Right cardiac atrium (tissue), 5 donors: ENCODE measurements around the gene SMIM36. TPM values are rescaled to one million over a fixed set of nuclear protein-coding genes. Genes with fewer than 3 reads are reported as not detected.
A peak's percentile ranks its signal among the peaks of the same experiment; 100 is the strongest.

Experiments used
- ATAC-seq, 2 donors: fragments of 200-7000 bp; cut with Tn5 transposase; one replicate each; pipeline versions ENCODE4 v1.8.0 to v1.9.1; 2020; ENCODE audit warnings: moderate library complexity in 2 of 2, mild to moderate bottlenecking in 1 of 2
- DNase-seq, 3 donors: peaks; one replicate each; pipeline ENCODE4 v3.0.0-alpha.2; 2020
- H3K27ac ChIP-seq: one replicate; pipeline ENCODE4 v1.5.1; 2013; ENCODE audit warnings: mild to moderate bottlenecking, low read length, control low read depth, moderate library complexity
- H3K27me3 ChIP-seq: one replicate; pipeline ENCODE4 v1.6.1; 2013; ENCODE audit not compliant: control insufficient read depth, insufficient read depth
- H3K4me1 ChIP-seq: one replicate; pipeline ENCODE4 v1.6.1; 2013; ENCODE audit warnings: low read length; ENCODE audit not compliant: control insufficient read depth, insufficient read depth
- H3K4me3 ChIP-seq: one replicate; pipeline ENCODE4 v1.5.1; 2013; ENCODE audit warnings: low read length, control low read depth
- H3K9me3 ChIP-seq: one replicate; pipeline ENCODE4 v1.6.1; 2013; ENCODE audit warnings: low read length; ENCODE audit not compliant: control insufficient read depth
- WGBS: extraction: QIAGEN DNeasy Blood & Tissue Kit; methylation state at CpG from one replicate; pipeline ENCODE4 v1.1.7; 2013; 5-methylcytosine and 5-hydroxymethylcytosine counted together
- intact Hi-C, 4 donors: fragments of 100-400 bp; cut with DNase I; formaldehyde crosslinking; loops; one replicate each; pipeline versions ENCODE4 v1.11.0 to v1.14.0; 2022 to 2023
- polyA plus RNA-seq: library from polyadenylated mRNA; stranded (reverse); fragments of 200-250 nt; gene quantifications from one replicate; pipeline ENCODE4 v1.2.3, GENCODE V29; 2013
- total RNA-seq, 4 donors: library from RNA; stranded (reverse); fragmentation: NEBNext Ultra II Directional; extraction: Animal tissue kit (Norgen Biotek cat#: 25700); gene quantifications; one replicate each; pipeline ENCODE4 v1.2.1, GENCODE V29; 2021
- donor health status: healthy with polysubstance abuse.
- donor health status: DM: no; HTN: yes; CAD: no.
- donor health status: DM: no; HTN: no; CAD: no.
- donor health status: DM: no; HTN: yes; CAD: no; lungs with severe emphysema.
- donor health status: DM: yes; HTN: yes; CAD: no.

The SMIM36 gene
- total and polyA plus RNA-seq, 5 donors = not detected

GRCh38 chr17:55442953-55443683, 68.1 kb downstream of the SMIM36 start:
- Histone ChIP-seq H3K27me3 (no peaks in the 10 kb centered on the region), H3K4me3 (no peak overlapping the region), H3K27ac (no peak overlapping the region), H3K9me3 (no peaks in the 10 kb centered on the region), H3K4me1 (no peaks in the 10 kb centered on the region)
- no peak for ATAC-seq
- WGBS = 83% methylated on average over 6 of the region's 6 CpGs
- intact Hi-C loops = no loop called here
- DNase-seq = no peak

GRCh38 chr17:55442462-55442861, 68.8 kb downstream of the SMIM36 start:
- no peaks in the 10 kb centered on the region for H3K4me1 ChIP-seq
- no peaks in the 10 kb centered on the region for H3K27me3 ChIP-seq
- no peak for ATAC-seq
- H3K9me3 ChIP-seq = no peaks in the 10 kb centered on the region
- WGBS = 48% methylated on average over 5 of the region's 5 CpGs
- no peak for DNase-seq
- intact Hi-C loops = no loop called here
- H3K4me3 ChIP-seq = no peak overlapping the region
- no peak overlapping the region for H3K27ac ChIP-seq

- Histone ChIP-seq H3K4me3 (no peak overlapping the region), H3K4me1 (no peaks in the 10 kb centered on the region), H3K27ac (no peak overlapping the region), H3K9me3 (no peaks in the 10 kb centered on the region), H3K27me3 (no peaks in the 10 kb centered on the region)
- DNase-seq (no peak), ATAC-seq (no peak)
- 59% methylated on average over 2 of the region's 2 CpGs for WGBS
- intact Hi-C loops = no loop called here
Observed at GRCh38 chr17:55441544-55441943, 69.7 kb downstream of the SMIM36 start.

- Histone ChIP-seq H3K4me3 (no peak overlapping the region), H3K9me3 (no peaks in the 10 kb centered on the region), H3K27me3 (no peaks in the 10 kb centered on the region), H3K4me1 (no peaks in the 10 kb centered on the region), H3K27ac (no peak overlapping the region)
- DNase-seq (no peak), ATAC-seq (no peak)
- intact Hi-C loops = no loop called here
- WGBS = 64% methylated on average over 3 of the region's 3 CpGs
Observed at GRCh38 chr17:55440391-55440790, 70.9 kb downstream of the SMIM36 start.

- WGBS = 53% methylated on average over 5 of the region's 5 CpGs
- H3K27ac ChIP-seq = no peak overlapping the region
- peak in 1 of 3 donors; percentile 53 for DNase-seq
- H3K4me3 ChIP-seq = no peak overlapping the region
- no peak for ATAC-seq
- no peaks in the 10 kb centered on the region for H3K4me1 ChIP-seq
- intact Hi-C loops = loop anchor here in 1 of 4 donors (10.0 kb wide), 1 partner anchor 78 kb away; the partner anchor contains the start of gene SMIM36
- no peaks in the 10 kb centered on the region for H3K27me3 ChIP-seq
- no peaks in the 10 kb centered on the region for H3K9me3 ChIP-seq
Observed at GRCh38 chr17:55437159-55437605, 74.1 kb downstream of the SMIM36 start.

- no peaks in the 10 kb centered on the region for H3K9me3 ChIP-seq
- H3K4me1 ChIP-seq = no peaks in the 10 kb centered on the region
- H3K27me3 ChIP-seq = no peaks in the 10 kb centered on the region
- H3K4me3 ChIP-seq = no peak overlapping the region
- no peak for ATAC-seq
- 91% methylated on average over 4 of the region's 4 CpGs for WGBS
- no peak overlapping the region for H3K27ac ChIP-seq
- DNase-seq = no peak
- intact Hi-C loops = loop anchor here in 1 of 4 donors (10.0 kb wide), 1 partner anchor 78 kb away; the partner anchor contains the start of gene SMIM36
Observed at GRCh38 chr17:55436224-55437158, 74.8 kb downstream of the SMIM36 start.

- Histone ChIP-seq H3K27ac (no peak overlapping the region), H3K4me3 (no peak overlapping the region), H3K27me3 (no peaks in the 10 kb centered on the region), H3K4me1 (no peaks in the 10 kb centered on the region), H3K9me3 (no peaks in the 10 kb centered on the region)
- no peak for ATAC-seq
- no peak for DNase-seq
- intact Hi-C loops = loop anchor here in 1 of 4 donors (10.0 kb wide), 1 partner anchor 79 kb away; the partner anchor contains the start of gene SMIM36
- 77% methylated on average over 4 of the region's 4 CpGs for WGBS
Observed at GRCh38 chr17:55435408-55435807, 75.8 kb downstream of the SMIM36 start.

GRCh38 chr17:55434721-55435120, 76.5 kb downstream of the SMIM36 start:
- Histone ChIP-seq H3K4me3 (no peak overlapping the region), H3K9me3 (no peaks in the 10 kb centered on the region), H3K4me1 (no peaks in the 10 kb centered on the region), H3K27me3 (no peaks in the 10 kb centered on the region), H3K27ac (no peak overlapping the region)
- DNase-seq (no peak), ATAC-seq (no peak)
- WGBS = 88% methylated on average over 1 of the region's 1 CpG
- intact Hi-C loops = loop anchor here in 1 of 4 donors (10.0 kb wide), 1 partner anchor 80 kb away; the partner anchor contains the start of gene SMIM36

- 73% methylated on average over 7 of the region's 7 CpGs for WGBS
- Histone ChIP-seq H3K4me1 (no peaks in the 10 kb centered on the region), H3K27me3 (no peaks in the 10 kb centered on the region), H3K9me3 (no peaks in the 10 kb centered on the region), H3K4me3 (no peak overlapping the region), H3K27ac (no peak overlapping the region)
- intact Hi-C loops = loop anchor here in 1 of 4 donors (10.0 kb wide), 1 partner anchor 81 kb away; the partner anchor contains the start of gene SMIM36
- DNase-seq (no peak), ATAC-seq (peak in 1 of 2 donors; percentile 63)
Observed at GRCh38 chr17:55433629-55434422, 77.4 kb downstream of the SMIM36 start.

GRCh38 chr17:55433029-55433628, 78.1 kb downstream of the SMIM36 start:
- intact Hi-C loops = loop anchor here in 1 of 4 donors (10.0 kb wide), 1 partner anchor 82 kb away; the partner anchor contains the start of gene SMIM36
- H3K27ac ChIP-seq = no peak overlapping the region
- no peaks in the 10 kb centered on the region for H3K9me3 ChIP-seq
- ATAC-seq (no peak), DNase-seq (no peak)
- H3K27me3 ChIP-seq = no peaks in the 10 kb centered on the region
- 76% methylated on average over 7 of the region's 7 CpGs for WGBS
- no peaks in the 10 kb centered on the region for H3K4me1 ChIP-seq
- no peak overlapping the region for H3K4me3 ChIP-seq
